SK-N-SH treated with all-trans-retinoic acid at 6 μM for 48 hours (cell line): ENCODE measurements around the gene SPZ1.

Experiments
- ARNTL ChIP-seq: fragments of 450-650 bp; formaldehyde crosslinking; IDR thresholded peaks from 2 replicates; pipeline ENCODE4 v1.5.0; 2020; ENCODE audit warnings: low read depth, mild to moderate bottlenecking, moderate library complexity, borderline replicate concordance
- BACH2 ChIP-seq: fragments of 250-450 bp; sonication (Bioruptor Pico); IDR thresholded peaks from 2 replicates; pipeline ENCODE4 v1.9.0; 2021; ENCODE audit warnings: mild to moderate bottlenecking, borderline replicate concordance
- PATZ1 ChIP-seq: fragments of 250-450 bp; sonication (Bioruptor Pico); IDR thresholded peaks from 2 replicates; pipeline ENCODE4 v1.8.0; 2020; ENCODE audit warnings: mild to moderate bottlenecking, moderate library complexity, borderline replicate concordance
- ZNF8 ChIP-seq: fragments of 450-650 bp; formaldehyde crosslinking; IDR thresholded peaks from 2 replicates; pipeline ENCODE4 v1.5.0; 2020; ENCODE audit warnings: mild to moderate bottlenecking, moderate library complexity

GRCh38 chr5:80308526-80308925, 11.3 kb upstream of the SPZ1 start:
- TF ChIP-seq PATZ1 (CRISPR knock-in tag), result no peak
- TF ChIP-seq BACH2 (CRISPR knock-in tag), result no peak
- TF ChIP-seq ARNTL (CRISPR knock-in tag), result no peak
- no peak for TF ChIP-seq ZNF8 (CRISPR knock-in tag)
